Mesenchymal stem cell (in vitro differentiated cells and primary cell): Measurements from ENCODE around the gene MVB12A.

Experiments used
- DNase-seq: peaks from one replicate; pipeline ENCODE4 v3.0.0-alpha.2; 2013
- H2AFZ ChIP-seq: one replicate; pipeline ENCODE4 v1.6.1; 2013; ENCODE audit warnings: low read depth, mild to moderate bottlenecking, control low read depth, inconsistent platforms, low read length, moderate library complexity
- H2AK5ac ChIP-seq: 2 replicates; pipeline ENCODE4 v1.6.1; 2013; ENCODE audit warnings: low read length, moderate library complexity, mild to moderate bottlenecking, inconsistent platforms; ENCODE audit not compliant: severe bottlenecking
- H2BK120ac ChIP-seq: one replicate; pipeline ENCODE4 v1.6.1; 2013; ENCODE audit warnings: low read depth, mild to moderate bottlenecking, inconsistent platforms, low read length, moderate library complexity
- H2BK12ac ChIP-seq, 2 experiments: one replicate each; pipeline ENCODE4 v1.6.1; 2013; ENCODE audit warnings: inconsistent platforms in 2 of 2, low read length in 2 of 2, mild to moderate bottlenecking in 2 of 2, moderate library complexity in 2 of 2, control low read depth in 1 of 2
- H2BK15ac ChIP-seq: one replicate; pipeline ENCODE4 v1.6.1; 2013; ENCODE audit warnings: mild to moderate bottlenecking, low read depth, inconsistent platforms; ENCODE audit not compliant: poor library complexity, severe bottlenecking
- H2BK5ac ChIP-seq: 2 replicates; pipeline ENCODE4 v1.6.1; 2013; ENCODE audit warnings: low read depth, mild to moderate bottlenecking, low read length, control low read depth, inconsistent platforms; ENCODE audit not compliant: poor library complexity, severe bottlenecking
- H3K14ac ChIP-seq, 2 experiments: one replicate each; pipeline ENCODE4 v1.6.1; 2013; ENCODE audit warnings: inconsistent platforms in 2 of 2, low read length in 2 of 2, control low read depth in 1 of 2, mild to moderate bottlenecking in 1 of 2, moderate library complexity in 1 of 2
- H3K18ac ChIP-seq, 2 experiments: one replicate each; pipeline ENCODE4 v1.6.1; 2013; ENCODE audit warnings: inconsistent platforms in 2 of 2, low read length in 2 of 2, control low read depth in 1 of 2, low read depth in 1 of 2, mild to moderate bottlenecking in 1 of 2
- H3K23ac ChIP-seq, 2 experiments: one replicate each; pipeline ENCODE4 v1.6.1; 2013; ENCODE audit warnings: inconsistent platforms in 2 of 2, low read length in 2 of 2, mild to moderate bottlenecking in 2 of 2, moderate library complexity in 2 of 2, control low read depth in 1 of 2
- H3K27ac ChIP-seq: 2 replicates; pipeline ENCODE4 v1.5.1; 2013; ENCODE audit warnings: mild to moderate bottlenecking, moderate library complexity, low read length, control low read depth, inconsistent platforms; ENCODE audit not compliant: poor library complexity, severe bottlenecking
- H3K27me3 ChIP-seq, 2 experiments: 2 replicates each; pipeline versions ENCODE4 v1.6.1 to v1.7.0; 2013; ENCODE audit warnings: low read length in 2 of 2, mild to moderate bottlenecking in 2 of 2, moderate library complexity in 2 of 2, control low read depth in 1 of 2, inconsistent platforms in 1 of 2; ENCODE audit not compliant: control insufficient read depth in 1 of 2, insufficient read depth in 1 of 2
- H3K36me3 ChIP-seq, 2 experiments: 2 replicates each; pipeline versions ENCODE4 v1.6.1 to v1.7.0; 2013; ENCODE audit warnings: low read length in 2 of 2, control low read depth in 1 of 2, inconsistent platforms in 1 of 2, low read depth in 1 of 2, mild to moderate bottlenecking in 1 of 2; ENCODE audit not compliant: insufficient read depth in 2 of 2, control insufficient read depth in 1 of 2
- H3K4ac ChIP-seq, 2 experiments: one replicate each; pipeline ENCODE4 v1.6.1; 2013; ENCODE audit warnings: inconsistent platforms in 2 of 2, low read length in 2 of 2, mild to moderate bottlenecking in 2 of 2, moderate library complexity in 2 of 2, control low read depth in 1 of 2, low read depth in 1 of 2
- H3K4me1 ChIP-seq: 2 replicates; pipeline ENCODE4 v1.6.1; 2013; ENCODE audit warnings: low read depth, low read length, control low read depth; ENCODE audit not compliant: control insufficient read depth, insufficient read depth
- H3K4me2 ChIP-seq: 2 replicates; pipeline ENCODE4 v1.6.1; 2013; ENCODE audit warnings: low read length, mild to moderate bottlenecking, inconsistent platforms; ENCODE audit not compliant: poor library complexity, severe bottlenecking
- H3K4me3 ChIP-seq, 2 experiments: 2 replicates each; pipeline versions ENCODE4 v1.5.1 to v1.7.0; 2013; ENCODE audit warnings: low read length in 2 of 2, mild to moderate bottlenecking in 2 of 2, control low read depth in 1 of 2, low read depth in 1 of 2; ENCODE audit not compliant: insufficient read depth in 1 of 2
- H3K79me1 ChIP-seq: replicated peaks from 2 replicates; pipeline ENCODE4 v1.6.1; 2013; ENCODE audit warnings: mild to moderate bottlenecking, control low read depth, low read length, inconsistent platforms; ENCODE audit not compliant: poor library complexity, severe bottlenecking
- H3K9ac ChIP-seq: 2 replicates; pipeline ENCODE4 v1.7.0; 2013; ENCODE audit warnings: mild to moderate bottlenecking, low read length, moderate library complexity
- H3K9me3 ChIP-seq: 2 replicates; pipeline ENCODE4 v1.7.0; 2013; ENCODE audit warnings: mild to moderate bottlenecking, low read length; ENCODE audit not compliant: control insufficient read depth
- H4K8ac ChIP-seq: one replicate; pipeline ENCODE4 v1.6.1; 2013; ENCODE audit warnings: inconsistent platforms, mild to moderate bottlenecking, low read length, moderate library complexity
- H4K91ac ChIP-seq: one replicate; pipeline ENCODE4 v1.6.1; 2013; ENCODE audit warnings: mild to moderate bottlenecking, low read length, inconsistent platforms
- WGBS: methylation state at CpG from one replicate; pipeline ENCODE4 v1.1.7; 2013; ENCODE audit warnings: mixed read lengths; 5-methylcytosine and 5-hydroxymethylcytosine counted together

MVB12A gene

GRCh38 chr19:17455308-17456123, 35.7 kb downstream of the MVB12A start:
- no peak overlapping the region for H3K4ac ChIP-seq
- H3K23ac ChIP-seq: no peak overlapping the region
- WGBS: 35% methylated on average over 44 of the region's 58 CpGs
- no peak overlapping the region for H3K14ac ChIP-seq
- H2AFZ ChIP-seq: no peak overlapping the region
- no peak overlapping the region for H2BK12ac ChIP-seq
- H3K4me2 ChIP-seq: no peak overlapping the region
- H3K18ac ChIP-seq: no peak overlapping the region
- no peaks in the 10 kb centered on the region for H3K36me3 ChIP-seq
- no peak for DNase-seq
- H2BK5ac ChIP-seq: no peak overlapping the region
- no peak overlapping the region for H3K4me3 ChIP-seq
- H3K9ac ChIP-seq: no peak overlapping the region
- no peak overlapping the region for H2AK5ac ChIP-seq
- peaks cover 4% of the 10 kb centered on the region for H3K4me1 ChIP-seq
- no peak overlapping the region for H4K8ac ChIP-seq
- H3K9me3 ChIP-seq: no peaks in the 10 kb centered on the region
- peaks cover 30 to 50% of the 10 kb centered on the region in 2 experiments for H3K27me3 ChIP-seq
- no peak overlapping the region for H4K91ac ChIP-seq
- no peak overlapping the region for H3K27ac ChIP-seq
- no peak overlapping the region for H2BK15ac ChIP-seq
- H2BK120ac ChIP-seq: no peak overlapping the region
- H3K79me1 ChIP-seq: no peaks in the 10 kb centered on the region

DNA sequence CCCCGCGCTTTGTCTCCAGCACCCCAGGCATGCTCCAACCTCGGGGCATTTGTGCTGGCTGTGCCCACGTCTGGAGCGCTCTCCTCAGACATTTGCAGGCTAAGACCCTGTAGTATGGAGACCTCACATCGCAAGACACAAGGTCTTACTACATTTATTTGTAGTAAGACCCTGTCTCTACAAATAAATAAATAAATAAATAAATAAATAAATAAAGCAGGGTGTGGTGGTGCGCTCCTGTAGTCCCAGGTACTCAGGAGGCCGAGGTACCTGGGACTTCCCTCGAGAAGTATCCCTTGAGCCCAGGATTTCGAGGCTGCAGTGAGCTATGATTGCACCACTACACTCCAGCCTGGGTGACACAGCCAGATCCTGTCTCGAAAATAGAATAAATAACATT, 36.3 kb downstream of the MVB12A start:
- Histone ChIP-seq H3K27ac (no peak overlapping the region), H3K27me3 (peaks cover 27 to 55% of the 10 kb centered on the region in 2 experiments), H3K79me1 (no peaks in the 10 kb centered on the region), H2AK5ac (no peak overlapping the region), H2BK5ac (no peak overlapping the region), H4K91ac (no peak overlapping the region), H3K4ac (no peak overlapping the region), H3K4me1 (peaks cover 4% of the 10 kb centered on the region), H3K14ac (no peak overlapping the region), H3K4me2 (no peak overlapping the region), H4K8ac (no peak overlapping the region), H2BK12ac (no peak overlapping the region), H3K9me3 (no peaks in the 10 kb centered on the region), H3K36me3 (no peaks in the 10 kb centered on the region), H3K4me3 (no peak overlapping the region), H2AFZ (no peak overlapping the region), H2BK120ac (no peak overlapping the region), H3K23ac (no peak overlapping the region), H3K9ac (no peak overlapping the region), H3K18ac (no peak overlapping the region), H2BK15ac (no peak overlapping the region)
- WGBS: 74% methylated on average over 10 of the region's 11 CpGs
- DNase-seq: no peak

GRCh38 chr19:17457616-17458015, 37.8 kb downstream of the MVB12A start:
- Histone ChIP-seq H2AK5ac (no peak overlapping the region), H3K4me2 (no peak overlapping the region), H3K4me3 (no peak overlapping the region), H4K8ac (no peak overlapping the region), H3K23ac (no peak overlapping the region), H3K27me3 (peaks cover 27 to 48% of the 10 kb centered on the region in 2 experiments), H2AFZ (no peak overlapping the region), H3K27ac (no peak overlapping the region), H3K18ac (no peak overlapping the region), H3K79me1 (no peaks in the 10 kb centered on the region), H2BK120ac (no peak overlapping the region), H3K9me3 (no peaks in the 10 kb centered on the region), H2BK5ac (no peak overlapping the region), H2BK12ac (no peak overlapping the region), H3K36me3 (no peaks in the 10 kb centered on the region), H4K91ac (no peak overlapping the region), H3K4ac (no peak overlapping the region), H3K9ac (no peak overlapping the region), H2BK15ac (no peak overlapping the region), H3K14ac (no peak overlapping the region), H3K4me1 (peaks cover 4% of the 10 kb centered on the region)
- no peak for DNase-seq
- 72% methylated on average over 5 of the region's 6 CpGs for WGBS

GRCh38 chr19:17458970-17459369, 39.1 kb downstream of the MVB12A start:
- Histone ChIP-seq H3K27me3 (peaks cover 27 to 44% of the 10 kb centered on the region in 2 experiments), H3K4ac (no peak overlapping the region), H3K4me2 (no peak overlapping the region)

More at GRCh38 chr19:17458970-17459369, 39.1 kb downstream of the MVB12A start:
- Histone ChIP-seq H3K9me3 (no peaks in the 10 kb centered on the region), H2AFZ (no peak overlapping the region), H4K8ac (no peak overlapping the region), H3K23ac (no peak overlapping the region), H2BK15ac (no peak overlapping the region), H2BK5ac (no peak overlapping the region), H2BK12ac (no peak overlapping the region), H2BK120ac (no peak overlapping the region), H3K4me3 (no peak overlapping the region), H3K18ac (no peak overlapping the region), H2AK5ac (no peak overlapping the region), H3K79me1 (no peaks in the 10 kb centered on the region), H3K36me3 (no peaks in the 10 kb centered on the region), H3K4me1 (peaks cover 1% of the 10 kb centered on the region), H3K14ac (no peak overlapping the region), H4K91ac (no peak overlapping the region), H3K27ac (no peak overlapping the region), H3K9ac (no peak overlapping the region)
- no peak for DNase-seq
- WGBS: 87% methylated on average over 3 of the region's 3 CpGs
